ENCODE measurements around the gene GPX6.
A peak's percentile ranks its signal among the peaks of the same experiment; 100 is the strongest.

The GPX6 gene

DNA sequence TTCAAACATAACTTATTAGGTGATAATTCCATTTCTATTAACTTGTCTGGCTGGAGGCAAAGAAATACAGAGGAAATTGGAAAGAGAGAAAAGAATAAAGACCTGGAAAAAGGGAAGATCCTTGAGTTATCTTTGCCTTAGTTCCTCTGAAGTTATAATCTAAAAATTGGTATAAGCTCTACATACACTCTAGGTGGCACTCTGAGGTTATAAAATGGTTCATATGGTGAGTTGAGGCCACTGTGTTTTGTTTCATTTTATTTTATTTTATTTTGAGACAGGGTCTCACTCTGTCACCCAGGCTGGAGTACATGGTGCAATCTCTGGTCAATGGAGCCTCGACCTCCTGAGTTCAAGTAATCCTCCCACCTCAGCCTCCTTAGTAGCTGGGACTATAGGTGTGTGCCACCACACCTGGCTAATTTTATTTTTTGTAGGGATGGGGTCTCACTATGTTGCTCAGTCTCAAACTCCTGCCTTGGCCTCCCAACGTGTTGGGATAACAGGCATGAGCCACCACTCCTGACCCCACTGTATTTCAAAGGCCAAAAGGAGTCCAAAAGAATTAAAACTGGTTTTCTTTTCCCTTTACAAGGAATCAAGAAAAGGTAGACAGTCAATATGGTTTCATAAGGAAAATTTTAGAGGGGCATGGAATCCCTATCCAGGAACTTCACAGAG lies 19.4 kb downstream of the GPX6 start:
- no peaks in the 10 kb centered on the region for H3K4me1 ChIP-seq (ENCODE audit: insufficient read depth, low read length, severe bottlenecking)
- H3K4me2 ChIP-seq (ENCODE audit: low read length), result no peak overlapping the region
- no peaks in the 10 kb centered on the region for H4K20me1 ChIP-seq (ENCODE audit: insufficient read depth, low read length)
- no peak overlapping the region for H3K27ac ChIP-seq (ENCODE audit: low read depth, low read length, poor library complexity, severe bottlenecking)
- no peak for TF ChIP-seq EZH2 (IDR thresholded peaks at IDR 0.05; ENCODE audit: borderline replicate concordance, low read length)
- TF ChIP-seq, protein P1, sequence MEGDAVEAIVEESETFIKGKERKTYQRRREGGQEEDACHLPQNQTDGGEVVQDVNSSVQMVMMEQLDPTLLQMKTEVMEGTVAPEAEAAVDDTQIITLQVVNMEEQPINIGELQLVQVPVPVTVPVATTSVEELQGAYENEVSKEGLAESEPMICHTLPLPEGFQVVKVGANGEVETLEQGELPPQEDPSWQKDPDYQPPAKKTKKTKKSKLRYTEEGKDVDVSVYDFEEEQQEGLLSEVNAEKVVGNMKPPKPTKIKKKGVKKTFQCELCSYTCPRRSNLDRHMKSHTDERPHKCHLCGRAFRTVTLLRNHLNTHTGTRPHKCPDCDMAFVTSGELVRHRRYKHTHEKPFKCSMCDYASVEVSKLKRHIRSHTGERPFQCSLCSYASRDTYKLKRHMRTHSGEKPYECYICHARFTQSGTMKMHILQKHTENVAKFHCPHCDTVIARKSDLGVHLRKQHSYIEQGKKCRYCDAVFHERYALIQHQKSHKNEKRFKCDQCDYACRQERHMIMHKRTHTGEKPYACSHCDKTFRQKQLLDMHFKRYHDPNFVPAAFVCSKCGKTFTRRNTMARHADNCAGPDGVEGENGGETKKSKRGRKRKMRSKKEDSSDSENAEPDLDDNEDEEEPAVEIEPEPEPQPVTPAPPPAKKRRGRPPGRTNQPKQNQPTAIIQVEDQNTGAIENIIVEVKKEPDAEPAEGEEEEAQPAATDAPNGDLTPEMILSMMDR (IDR thresholded peaks at IDR 0.05; ENCODE audit: low read length), result peak; percentile 29; the same call in 1 of the 2 replicates
- no peaks in the 10 kb centered on the region for H3K27me3 ChIP-seq (ENCODE audit: insufficient read depth, low read length)
- H3F3A ChIP-seq (ENCODE audit: insufficient read depth, low read length), result no peaks in the 10 kb centered on the region
- no peaks in the 10 kb centered on the region for H3K9me2 ChIP-seq (ENCODE audit: low read depth, low read length)
- no peaks in the 10 kb centered on the region for H3K36me3 ChIP-seq (ENCODE audit: insufficient read depth, low read length)
- no peaks in the 10 kb centered on the region for H3K79me2 ChIP-seq (ENCODE audit: insufficient read depth, low read length)
- H2AFZ ChIP-seq (ENCODE audit: low read length), result no peak overlapping the region
- no peaks in the 10 kb centered on the region for H3K9me3 ChIP-seq (ENCODE audit: low read length)
- no peak overlapping the region for H3K4me3 ChIP-seq (ENCODE audit: low read depth, low read length, poor library complexity, severe bottlenecking)
- no peak overlapping the region for H3K9ac ChIP-seq (ENCODE audit: low read length)

DNA sequence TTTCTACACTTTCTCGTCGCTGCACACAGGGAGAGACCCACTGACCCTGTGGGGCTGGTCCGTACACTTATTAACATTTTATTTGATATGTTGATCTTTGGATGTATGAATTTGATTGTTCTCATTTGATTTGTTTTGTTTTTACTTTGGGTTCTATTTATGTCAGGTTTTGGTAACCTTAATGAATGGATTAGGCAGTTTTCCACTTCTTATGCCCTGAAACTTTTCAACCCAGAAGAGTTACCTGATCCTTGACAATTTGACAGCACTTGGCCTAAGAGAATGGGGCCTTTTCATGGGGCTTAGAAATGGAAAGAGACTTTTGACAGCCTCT lies 23.6 kb downstream of the GPX6 start:
- no peaks in the 10 kb centered on the region for H3F3A ChIP-seq (ENCODE audit: insufficient read depth, low read length)
- no peak overlapping the region for H3K4me3 ChIP-seq (ENCODE audit: low read depth, low read length, poor library complexity, severe bottlenecking)
- TF ChIP-seq, protein P1 (IDR thresholded peaks at IDR 0.05; ENCODE audit: low read length), result no peak
- TF ChIP-seq EZH2 (IDR thresholded peaks at IDR 0.05; ENCODE audit: borderline replicate concordance, low read length), result no peak

DNA sequence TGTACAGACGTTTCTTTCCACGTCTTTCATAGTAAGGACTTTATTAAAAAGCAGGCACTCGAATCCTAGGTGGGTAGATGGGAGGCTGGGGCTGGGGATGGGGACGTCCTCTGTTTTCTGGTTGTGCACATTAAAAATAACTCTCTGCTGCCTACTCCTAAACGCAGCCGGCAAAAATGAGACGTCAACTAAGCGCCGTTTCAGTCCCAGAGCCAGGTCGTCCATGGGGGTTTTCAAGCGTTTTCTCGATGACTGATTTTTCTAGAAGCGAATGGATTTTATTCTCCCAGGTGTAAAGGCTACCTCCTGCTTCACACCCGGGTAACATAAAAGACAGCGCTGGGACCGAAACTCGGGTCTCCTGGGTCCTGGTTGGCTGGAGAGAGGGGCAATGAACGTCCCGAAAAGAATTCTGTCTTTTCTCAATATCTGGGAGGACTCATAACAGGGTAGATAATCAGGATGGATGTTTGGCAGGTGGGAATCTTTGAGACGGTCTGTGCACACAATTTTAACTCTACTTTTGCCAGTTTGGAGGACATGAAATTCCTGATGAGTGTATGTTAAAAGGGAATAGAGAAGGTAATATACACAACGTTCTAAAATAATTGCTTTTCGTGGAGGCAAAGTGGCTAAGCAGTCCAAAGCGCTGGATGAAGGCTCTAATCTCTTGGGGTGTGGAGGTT lies 25.2 kb downstream of the GPX6 start:
- TF ChIP-seq, protein P1 (IDR thresholded peaks at IDR 0.05; ENCODE audit: low read length), result no peak
- TF ChIP-seq EZH2 (IDR thresholded peaks at IDR 0.05; ENCODE audit: borderline replicate concordance, low read length), result no peak
- Histone ChIP-seq H3K9ac (ENCODE audit: low read length) (no peak overlapping the region), H3K79me2 (ENCODE audit: insufficient read depth, low read length) (no peaks in the 10 kb centered on the region)

More for the DNA sequence above, 23.6 kb downstream of the GPX6 start:
- Histone ChIP-seq H3K4me2 (ENCODE audit: low read length) (no peak overlapping the region), H3K9me2 (ENCODE audit: low read depth, low read length) (no peaks in the 10 kb centered on the region), H3K4me1 (ENCODE audit: insufficient read depth, low read length, severe bottlenecking) (peaks cover 7% of the 10 kb centered on the region), H3K27me3 (ENCODE audit: insufficient read depth, low read length) (peaks cover 6% of the 10 kb centered on the region; the same call in 1 of the 2 replicates), H3K9me3 (ENCODE audit: low read length) (no peaks in the 10 kb centered on the region), H3K27ac (ENCODE audit: low read depth, low read length, poor library complexity, severe bottlenecking) (no peak overlapping the region), H3K36me3 (ENCODE audit: insufficient read depth, low read length) (no peaks in the 10 kb centered on the region), H3K9ac (ENCODE audit: low read length) (no peak overlapping the region), H4K20me1 (ENCODE audit: insufficient read depth, low read length) (no peaks in the 10 kb centered on the region), H3K79me2 (ENCODE audit: insufficient read depth, low read length) (no peaks in the 10 kb centered on the region), H2AFZ (ENCODE audit: low read length) (no peak overlapping the region)

More for the DNA sequence above, 25.2 kb downstream of the GPX6 start:
- peaks cover 6% of the 10 kb centered on the region for H3K27me3 ChIP-seq (ENCODE audit: insufficient read depth, low read length)
- H3K9me3 ChIP-seq (ENCODE audit: low read length), result no peaks in the 10 kb centered on the region
- no peak overlapping the region for H2AFZ ChIP-seq (ENCODE audit: low read length)
- H3K9me2 ChIP-seq (ENCODE audit: low read depth, low read length), result no peaks in the 10 kb centered on the region
- H3F3A ChIP-seq (ENCODE audit: insufficient read depth, low read length), result no peaks in the 10 kb centered on the region
- H4K20me1 ChIP-seq (ENCODE audit: insufficient read depth, low read length), result no peaks in the 10 kb centered on the region
- H3K4me2 ChIP-seq (ENCODE audit: low read length), result peak overlapping the region; percentile 40; the same call in 1 of the 2 replicates
- peaks cover 7% of the 10 kb centered on the region for H3K4me1 ChIP-seq (ENCODE audit: insufficient read depth, low read length, severe bottlenecking)
- H3K4me3 ChIP-seq (ENCODE audit: low read depth, low read length, poor library complexity, severe bottlenecking), result peak overlapping the region; percentile 36
- H3K36me3 ChIP-seq (ENCODE audit: insufficient read depth, low read length), result no peaks in the 10 kb centered on the region
- no peak overlapping the region for H3K27ac ChIP-seq (ENCODE audit: low read depth, low read length, poor library complexity, severe bottlenecking)
